ENCODE results near the gene SH3GL2.

The SH3GL2 gene

GRCh38 chr9:17611917-17612316, 33.1 kb downstream of the SH3GL2 start:
- no peak for DNase-seq

- DNase-seq = no peak
Measured at GRCh38 chr9:17613758-17614157, 34.9 kb downstream of the SH3GL2 start.

- no peak for DNase-seq
Measured at GRCh38 chr9:17614250-17614649, 35.4 kb downstream of the SH3GL2 start.

- no peak for DNase-seq
Measured at GRCh38 chr9:17614903-17615302, 36.0 kb downstream of the SH3GL2 start.

GRCh38 chr9:17622141-17622540, 43.3 kb downstream of the SH3GL2 start:
- no peak for DNase-seq

GRCh38 chr9:17622749-17623148, 43.9 kb downstream of the SH3GL2 start:
- DNase-seq = no peak

- DNase-seq = no peak
Measured at GRCh38 chr9:17623965-17624364, 45.1 kb downstream of the SH3GL2 start.

GRCh38 chr9:17624571-17624970, 45.7 kb downstream of the SH3GL2 start:
- no peak for DNase-seq

- DNase-seq = no peak
Measured at GRCh38 chr9:17625644-17626388, 47.0 kb downstream of the SH3GL2 start.

- peak; percentile 37 for DNase-seq
Measured at GRCh38 chr9:17627641-17628040, 48.8 kb downstream of the SH3GL2 start.

- DNase-seq = no peak
Measured at GRCh38 chr9:17628624-17629023, 49.8 kb downstream of the SH3GL2 start.

- no peak for DNase-seq
Measured at GRCh38 chr9:17630531-17630949, 51.7 kb downstream of the SH3GL2 start.

- DNase-seq = no peak
Measured at GRCh38 chr9:17631396-17631795, 52.5 kb downstream of the SH3GL2 start.

GRCh38 chr9:17632994-17633393, 54.1 kb downstream of the SH3GL2 start:
- DNase-seq = no peak

- no peak for DNase-seq
Measured at GRCh38 chr9:17635115-17635890, 56.4 kb downstream of the SH3GL2 start.

- no peak for DNase-seq
Measured at GRCh38 chr9:17636349-17636748, 57.5 kb downstream of the SH3GL2 start.

GRCh38 chr9:17636821-17637220, 58.0 kb downstream of the SH3GL2 start:
- no peak for DNase-seq

- no peak for DNase-seq
Measured at GRCh38 chr9:17637229-17637628, 58.4 kb downstream of the SH3GL2 start.

GRCh38 chr9:17648516-17648915, 69.7 kb downstream of the SH3GL2 start:
- no peak for DNase-seq

GRCh38 chr9:17651725-17652124, 72.9 kb downstream of the SH3GL2 start:
- no peak for DNase-seq

GRCh38 chr9:17653947-17654465, 75.1 kb downstream of the SH3GL2 start:
- DNase-seq = no peak

- peak; percentile 77 for DNase-seq
Measured at GRCh38 chr9:17656889-17657288, 78.0 kb downstream of the SH3GL2 start.

GRCh38 chr9:17658237-17658636, 79.4 kb downstream of the SH3GL2 start:
- no peak for DNase-seq

GRCh38 chr9:17660158-17660557, 81.3 kb downstream of the SH3GL2 start:
- no peak for DNase-seq

Measured in NCI-H187 treated with DMSO at 0.1 percent for 48 hours (cell line).